GM12878 (cell line): ENCODE measurements around the gene GRK5. TPM values are rescaled to one million over a fixed set of nuclear protein-coding genes. Genes with fewer than 3 reads are reported as not detected.
A peak's percentile ranks its signal among the peaks of the same experiment; 100 is the strongest.

Source experiments
- ATAC-seq: fragments of 200-7000 bp; cut with Tn5 transposase; 3 replicates; pipeline ENCODE4 v1.9.1; 2020; ENCODE audit warnings: mild to moderate bottlenecking, moderate library complexity
- BruUV-seq: library from RNA; stranded (reverse); fragments of 400-500 nt; replicated peaks from 2 replicates; lab custom pipeline; 2021; lab: Mats Ljungman, UMichigan
- CTCF ChIA-PET: fragments of 300-600 bp; sonication (Branson Sonifier 250); formaldehyde crosslinking; extraction: SDS; loops from one replicate; lab custom pipeline; 2021; ENCODE audit warnings: inconsistent platforms; lab: Yijun Ruan, JAX
- POLR2A ChIA-PET: fragments of 350-600 bp; formaldehyde crosslinking; extraction: SDS; loops from one replicate; lab custom pipeline; 2021; ENCODE audit warnings: inconsistent platforms; lab: Charles Lee
- RAD21 ChIA-PET: fragments of 300-600 bp; sonication (Branson Sonifier 250); formaldehyde crosslinking; loops from one replicate; lab custom pipeline; 2023; ENCODE audit warnings: antibody characterized with exemption; ENCODE audit not compliant: unreplicated experiment; lab: Charles Lee
- SMC1A ChIA-PET: fragments of 300-600 bp; sonication (Branson Sonifier 250); formaldehyde crosslinking; loops from one replicate; lab custom pipeline; 2023; ENCODE audit not compliant: unreplicated experiment, uncharacterized antibody; lab: Charles Lee
- DNase-seq: peaks from one replicate; pipeline ENCODE4 v3.0.0-alpha.2; 2011; ENCODE audit warnings: low read depth, low spot score
- FAIRE-seq: peaks from 3 replicates; lab custom pipeline; 2011; peaks lifted over from hg19 to GRCh38; lab: Jason Lieb, UNC
- H2AFZ ChIP-seq: 2 replicates; pipeline ENCODE4 v1.6.0; 2011; ENCODE audit warnings: low read depth, low read length, control low read depth; ENCODE audit not compliant: control insufficient read depth
- H3K27ac ChIP-seq: 2 replicates; pipeline ENCODE4 v1.5.1; 2011; ENCODE audit warnings: control low read depth; ENCODE audit not compliant: control insufficient read depth, insufficient read depth
- H3K27me3 ChIP-seq, 2 experiments: replicated peaks in 1 of 2; 2 replicates each; pipeline versions ENCODE4 v1.6.0 to v1.6.1; 2011; ENCODE audit warnings: low read length in 1 of 2; ENCODE audit not compliant: control insufficient read depth in 2 of 2, insufficient read depth in 2 of 2
- H3K36me3 ChIP-seq, 2 experiments: 2 replicates each; pipeline ENCODE4 v1.5.1; 2011; ENCODE audit warnings: low read length in 1 of 2; ENCODE audit not compliant: control insufficient read depth in 2 of 2, insufficient read depth in 2 of 2
- H3K4me1 ChIP-seq: 2 replicates; pipeline ENCODE4 v1.6.1; 2011; ENCODE audit warnings: mild to moderate bottlenecking, low read length, moderate library complexity, mixed read lengths; ENCODE audit not compliant: control insufficient read depth, insufficient read depth
- H3K4me2 ChIP-seq: 2 replicates; pipeline ENCODE4 v1.6.0; 2011; ENCODE audit warnings: control low read depth; ENCODE audit not compliant: control insufficient read depth, insufficient read depth
- H3K4me3 ChIP-seq: fragments of 200-600 bp; sonication (generic); 2 replicates; pipeline ENCODE4 v1.5.1; 2016
- H3K79me2 ChIP-seq: 2 replicates; pipeline ENCODE4 v1.6.0; 2011; ENCODE audit warnings: low read length; ENCODE audit not compliant: control insufficient read depth, insufficient read depth
- H3K9ac ChIP-seq: 2 replicates; pipeline ENCODE4 v1.8.0; 2011; ENCODE audit warnings: low read length, control low read depth, mixed read lengths; ENCODE audit not compliant: control insufficient read depth, insufficient read depth
- H3K9me3 ChIP-seq: replicated peaks from 3 replicates; pipeline ENCODE4 v1.5.1; 2011; ENCODE audit warnings: mild to moderate bottlenecking, low read length; ENCODE audit not compliant: control insufficient read depth, insufficient read depth
- H4K20me1 ChIP-seq: 2 replicates; pipeline ENCODE4 v1.6.0; 2011; ENCODE audit not compliant: control insufficient read depth, insufficient read depth
- CHD4 ChIP-seq: fragments of 200-600 bp; sonication (generic); IDR thresholded peaks from 2 replicates; pipeline ENCODE4 v1.6.1; 2016; ENCODE audit warnings: mild to moderate bottlenecking
- HDGF ChIP-seq: fragments of 450-650 bp; IDR thresholded peaks from 2 replicates; pipeline ENCODE4 v1.6.1; 2016; ENCODE audit warnings: antibody characterized with exemption
- NBN ChIP-seq: fragments of 450-650 bp; IDR thresholded peaks from 2 replicates; pipeline ENCODE4 v1.6.1; 2016
- NR2F1 ChIP-seq: fragments of 450-650 bp; conservative IDR thresholded peaks from 2 replicates; pipeline ENCODE4 v1.6.1; 2017; ENCODE audit warnings: mild to moderate bottlenecking
- RELA ChIP-seq: fragments of 450-650 bp; IDR thresholded peaks from 2 replicates; pipeline ENCODE4 v1.8.0; 2014; ENCODE audit warnings: borderline replicate concordance; ENCODE audit not compliant: partially characterized antibody
- RFX5 ChIP-seq: IDR thresholded peaks from 2 replicates; pipeline ENCODE4 v1.6.1; 2011; ENCODE audit warnings: low read depth, low read length, improper control_type of control experiment
- TARDBP ChIP-seq: IDR thresholded peaks from 2 replicates; pipeline ENCODE4 v1.6.1; 2016; ENCODE audit warnings: borderline replicate concordance
- TCF3 ChIP-seq: IDR thresholded peaks from 2 replicates; pipeline ENCODE4 v1.6.1; 2012; ENCODE audit warnings: low read depth, mild to moderate bottlenecking, low read length, borderline replicate concordance; ENCODE audit not compliant: insufficient read depth
- WGBS: methylation state at CpG from one replicate; pipeline ENCODE4 v1.1.6; 2016; ENCODE audit warnings: low lambda C conversion rate; ENCODE audit not compliant: insufficient replicate concordance, insufficient coverage; ENCODE audit errors: missing lambda C conversion rate; 5-methylcytosine and 5-hydroxymethylcytosine counted together
- in situ Hi-C: fragments of 300-500 bp; cut with MboI; formaldehyde crosslinking; loops from 9 replicates; pipeline ENCODE4 v1.14.3; 2018; ENCODE audit warnings: mixed read lengths
- intact Hi-C: fragments of 100-400 bp; cut with micrococcal nuclease; formaldehyde crosslinking; loops from one replicate; pipeline ENCODE4 v1.14.2; 2022; ENCODE audit not compliant: unreplicated experiment
- polyA plus RNA-seq, 11 experiments: library from polyadenylated mRNA; depleted of rRNA in 4 of 11; unstranded in 6 of 11; stranded (reverse) in 5 of 11; fragments of >200 nt; fragmentation: Nextera tagmentation in 4 of 11; fragmentation: Illumina TruSeq in 1 of 11; extraction: Ambion mirVana in 4 of 11; extraction: Trizol in 1 of 11; gene quantifications; 1 replicate in 1 of 11; 2 replicates in 10 of 11; pipeline versions ENCODE4 v1.2.1 to v1.2.3, GENCODE V29; 2011 to 2016; ENCODE audit warnings: inconsistent platforms in 2 of 11, missing spikeins in 2 of 11, low read depth in 1 of 11
- total RNA-seq, 4 experiments: library from RNA; depleted of rRNA in 3 of 4; stranded (reverse); fragments of >200 nt in 3 of 4; fragmentation: Illumina TruSeq in 1 of 4; extraction: Trizol in 1 of 4; gene quantifications; 2 replicates each; pipeline versions ENCODE4 v1.2.1 to v1.2.3, GENCODE V29; 2013 to 2021
- TF ChIP-seq, protein P1 (sequence below): fragments of 450-650 bp; IDR thresholded peaks from 2 replicates; pipeline ENCODE4 v1.6.1; 2016; ENCODE audit warnings: mild to moderate bottlenecking
- TF ChIP-seq, protein P2 (sequence below): fragments of 450-650 bp; IDR thresholded peaks from 2 replicates; pipeline ENCODE4 v1.6.1; 2017; ENCODE audit warnings: mild to moderate bottlenecking, low read depth, inconsistent platforms; ENCODE audit not compliant: poor library complexity, severe bottlenecking
- TF ChIP-seq, protein P3 (sequence below): IDR thresholded peaks from 2 replicates; pipeline ENCODE4 v1.6.1; 2011; ENCODE audit warnings: borderline replicate concordance, low read depth, mild to moderate bottlenecking, moderate library complexity, low read length; ENCODE audit not compliant: insufficient read depth, poor library complexity, severe bottlenecking

Gene GRK5
- total and polyA plus RNA-seq, 10 of the 15 experiments (the other 5 are each of a cell fraction or from before 2014, with no cell fraction given) = 0.11 to 22.1 (median 10.0) TPM

DNA sequence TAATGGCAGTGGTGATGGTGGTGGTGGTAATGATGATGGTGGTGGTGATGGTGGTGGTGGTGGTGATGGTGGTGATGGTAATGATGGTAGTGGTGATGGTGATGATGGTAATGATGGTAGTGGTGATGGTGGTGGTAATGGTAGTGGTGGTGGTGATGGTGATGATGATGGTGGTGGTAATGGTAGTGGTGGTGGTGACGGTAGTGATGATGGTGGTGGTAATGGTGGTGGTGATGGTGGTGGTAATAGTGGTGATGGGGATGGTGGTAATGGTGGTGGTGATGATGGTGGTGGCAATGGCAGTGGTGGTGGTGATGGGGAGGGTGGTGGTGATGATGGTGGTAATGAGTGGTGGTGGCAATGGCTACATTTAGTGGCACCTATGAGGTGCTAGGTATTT is 105.7 kb downstream of the GRK5 start:
- ATAC-seq = no peak
- Histone ChIP-seq H3K27ac (no peak overlapping the region), H3K79me2 (peaks cover 42% of the 10 kb centered on the region), H3K9me3 (no peaks in the 10 kb centered on the region), H3K36me3 (no peaks in the 10 kb centered on the region; a peak in 1 of 4 replicates), H3K4me1 (peaks cover 75% of the 10 kb centered on the region), H4K20me1 (peaks cover 19% of the 10 kb centered on the region), H3K9ac (no peak overlapping the region), H3K4me3 (no peak overlapping the region), H2AFZ (no peak overlapping the region), H3K4me2 (peak overlapping the region; percentile 73), H3K27me3 (no peaks in the 10 kb centered on the region)
- TF ChIP-seq HDGF = peak; percentile 91
- no peak for TF ChIP-seq TARDBP
- TF ChIP-seq, protein P1, sequence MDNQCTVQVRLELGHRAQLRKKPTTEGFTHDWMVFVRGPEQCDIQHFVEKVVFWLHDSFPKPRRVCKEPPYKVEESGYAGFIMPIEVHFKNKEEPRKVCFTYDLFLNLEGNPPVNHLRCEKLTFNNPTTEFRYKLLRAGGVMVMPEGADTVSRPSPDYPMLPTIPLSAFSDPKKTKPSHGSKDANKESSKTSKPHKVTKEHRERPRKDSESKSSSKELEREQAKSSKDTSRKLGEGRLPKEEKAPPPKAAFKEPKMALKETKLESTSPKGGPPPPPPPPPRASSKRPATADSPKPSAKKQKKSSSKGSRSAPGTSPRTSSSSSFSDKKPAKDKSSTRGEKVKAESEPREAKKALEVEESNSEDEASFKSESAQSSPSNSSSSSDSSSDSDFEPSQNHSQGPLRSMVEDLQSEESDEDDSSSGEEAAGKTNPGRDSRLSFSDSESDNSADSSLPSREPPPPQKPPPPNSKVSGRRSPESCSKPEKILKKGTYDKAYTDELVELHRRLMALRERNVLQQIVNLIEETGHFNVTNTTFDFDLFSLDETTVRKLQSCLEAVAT = peak; percentile 19
- in situ Hi-C loops (no loop called here), intact Hi-C loops (loop anchor here (5.0 kb wide), 2 partner anchors 59 to 229 kb away; partner anchors contain the start of gene RGS10)
- CTCF ChIA-PET = no interaction called here
- SMC1A ChIA-PET = no interaction called here
- no peak for FAIRE-seq
- RAD21 ChIA-PET = interaction anchor here (1.4 kb wide), 2 partner anchors 57 to 107 kb away, joined by 3 read pairs; no protein-coding TSS in a partner anchor
- no peak for DNase-seq
- POLR2A ChIA-PET = no interaction called here
- no TSS peak for BruUV-seq
- 0% methylated on average over 1 of the region's 1 CpG for WGBS

DNA sequence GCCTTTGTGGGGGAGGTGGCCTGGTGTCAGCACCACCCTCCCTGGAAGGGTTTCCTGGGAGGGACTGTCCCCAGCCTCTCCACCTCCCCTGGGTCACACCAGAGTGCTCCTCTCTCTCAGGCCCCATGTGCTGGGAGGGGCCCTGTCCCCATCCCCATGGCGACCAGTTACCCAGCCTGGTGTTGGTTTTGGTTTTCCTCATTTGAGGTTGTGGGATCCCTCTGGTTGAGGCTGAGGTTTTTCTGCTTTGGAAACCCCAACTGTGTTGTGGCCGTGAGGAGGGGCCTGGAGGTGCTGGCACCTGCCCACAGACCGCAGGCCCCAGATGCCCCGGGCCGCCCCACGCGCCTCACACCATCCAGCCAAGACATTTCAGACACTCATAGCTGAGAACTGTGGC is 106.3 kb downstream of the GRK5 start:
- Histone ChIP-seq H3K79me2 (peaks cover 37% of the 10 kb centered on the region), H3K36me3 (no peaks in the 10 kb centered on the region; a peak in 1 of 4 replicates), H3K4me3 (no peak overlapping the region), H3K4me2 (peak overlapping the region; percentile 73), H3K27me3 (no peaks in the 10 kb centered on the region), H4K20me1 (peaks cover 19% of the 10 kb centered on the region), H3K27ac (no peak overlapping the region), H2AFZ (no peak overlapping the region), H3K4me1 (peaks cover 69% of the 10 kb centered on the region), H3K9me3 (no peaks in the 10 kb centered on the region), H3K9ac (no peak overlapping the region)
- POLR2A ChIA-PET = no interaction called here
- RAD21 ChIA-PET = interaction anchor here (1.4 kb wide), 1 partner anchor 107 kb away, joined by 3 read pairs; no protein-coding TSS in a partner anchor
- CTCF ChIA-PET = interaction anchor here (1.0 kb wide), 1 partner anchor 174 kb away, joined by 3 read pairs; no protein-coding TSS in a partner anchor
- intact Hi-C loops = loop anchor here (5.0 kb wide), 2 partner anchors 59 to 229 kb away; partner anchors contain the start of gene RGS10
- no peak for FAIRE-seq
- in situ Hi-C loops = no loop called here
- WGBS = 0% methylated on average over 7 of the region's 7 CpGs
- SMC1A ChIA-PET = no interaction called here
- peak; percentile 78 for DNase-seq
- ATAC-seq = peak; percentile 81
- BruUV-seq = no TSS peak
- TF ChIP-seq NBN (peak; percentile 56; the same call in 1 of the 2 replicates), TCF3 (peak; percentile 44; the same call in 1 of the 2 replicates), NR2F1 (peak; percentile 88), RELA (no peak), CHD4 (no peak), RFX5 (no peak)
- TF ChIP-seq, protein P2, sequence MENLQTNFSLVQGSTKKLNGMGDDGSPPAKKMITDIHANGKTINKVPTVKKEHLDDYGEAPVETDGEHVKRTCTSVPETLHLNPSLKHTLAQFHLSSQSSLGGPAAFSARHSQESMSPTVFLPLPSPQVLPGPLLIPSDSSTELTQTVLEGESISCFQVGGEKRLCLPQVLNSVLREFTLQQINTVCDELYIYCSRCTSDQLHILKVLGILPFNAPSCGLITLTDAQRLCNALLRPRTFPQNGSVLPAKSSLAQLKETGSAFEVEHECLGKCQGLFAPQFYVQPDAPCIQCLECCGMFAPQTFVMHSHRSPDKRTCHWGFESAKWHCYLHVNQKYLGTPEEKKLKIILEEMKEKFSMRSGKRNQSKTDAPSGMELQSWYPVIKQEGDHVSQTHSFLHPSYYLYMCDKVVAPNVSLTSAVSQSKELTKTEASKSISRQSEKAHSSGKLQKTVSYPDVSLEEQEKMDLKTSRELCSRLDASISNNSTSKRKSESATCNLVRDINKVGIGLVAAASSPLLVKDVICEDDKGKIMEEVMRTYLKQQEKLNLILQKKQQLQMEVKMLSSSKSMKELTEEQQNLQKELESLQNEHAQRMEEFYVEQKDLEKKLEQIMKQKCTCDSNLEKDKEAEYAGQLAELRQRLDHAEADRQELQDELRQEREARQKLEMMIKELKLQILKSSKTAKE = peak; percentile 69
- TF ChIP-seq, protein P3, sequence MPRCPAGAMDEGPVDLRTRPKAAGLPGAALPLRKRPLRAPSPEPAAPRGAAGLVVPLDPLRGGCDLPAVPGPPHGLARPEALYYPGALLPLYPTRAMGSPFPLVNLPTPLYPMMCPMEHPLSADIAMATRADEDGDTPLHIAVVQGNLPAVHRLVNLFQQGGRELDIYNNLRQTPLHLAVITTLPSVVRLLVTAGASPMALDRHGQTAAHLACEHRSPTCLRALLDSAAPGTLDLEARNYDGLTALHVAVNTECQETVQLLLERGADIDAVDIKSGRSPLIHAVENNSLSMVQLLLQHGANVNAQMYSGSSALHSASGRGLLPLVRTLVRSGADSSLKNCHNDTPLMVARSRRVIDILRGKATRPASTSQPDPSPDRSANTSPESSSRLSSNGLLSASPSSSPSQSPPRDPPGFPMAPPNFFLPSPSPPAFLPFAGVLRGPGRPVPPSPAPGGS = peak; percentile 51
